Measurements from ENCODE around the gene CLIC4.
"Not testable (repeated sequence)": the region's sequence is repeated elsewhere in the genome, so short reads cannot be mapped to it uniquely, and the experiment has no call there.

Gene CLIC4

GRCh38 chr1:24717887-24718650, 27.2 kb upstream of the CLIC4 start:
- DNase-seq (ENCODE audit: low spot score): no peak

GRCh38 chr1:24720152-24720551, 25.1 kb upstream of the CLIC4 start:
- DNase-seq (ENCODE audit: low spot score): no peak

- no peak for DNase-seq (ENCODE audit: low spot score)
Observed at GRCh38 chr1:24721533-24721932, 23.7 kb upstream of the CLIC4 start.

- not testable (repeated sequence) for DNase-seq (ENCODE audit: low spot score)
Observed at GRCh38 chr1:24722073-24723035, 22.9 kb upstream of the CLIC4 start.

- DNase-seq (ENCODE audit: low spot score): peak; percentile 81
Observed at GRCh38 chr1:24724345-24725208, 20.7 kb upstream of the CLIC4 start.

- no peak for DNase-seq (ENCODE audit: low spot score)
Observed at GRCh38 chr1:24725209-24725651, 20.0 kb upstream of the CLIC4 start.

GRCh38 chr1:24726741-24727140, 18.5 kb upstream of the CLIC4 start:
- no peak for DNase-seq (ENCODE audit: low spot score)

GRCh38 chr1:24727501-24728216, 17.6 kb upstream of the CLIC4 start:
- DNase-seq (ENCODE audit: low spot score): no peak

- no peak for DNase-seq (ENCODE audit: low spot score)
Observed at GRCh38 chr1:24728982-24729381, 16.3 kb upstream of the CLIC4 start.

GRCh38 chr1:24732186-24732885, 12.9 kb upstream of the CLIC4 start:
- no peak for DNase-seq (ENCODE audit: low spot score)

GRCh38 chr1:24733342-24733741, 11.9 kb upstream of the CLIC4 start:
- DNase-seq (ENCODE audit: low spot score): not testable (repeated sequence)

- DNase-seq (ENCODE audit: low spot score): no peak
Observed at GRCh38 chr1:24735156-24735508, 10.1 kb upstream of the CLIC4 start.

- DNase-seq (ENCODE audit: low spot score): peak; percentile 80
Observed at GRCh38 chr1:24735509-24736375, 9.5 kb upstream of the CLIC4 start.

GRCh38 chr1:24737368-24738117, 7.7 kb upstream of the CLIC4 start:
- no peak for DNase-seq (ENCODE audit: low spot score)

- DNase-seq (ENCODE audit: low spot score): no peak
Observed at GRCh38 chr1:24739241-24739640, 6.0 kb upstream of the CLIC4 start.

- no peak for DNase-seq (ENCODE audit: low spot score)
Observed at GRCh38 chr1:24742090-24742938, 2.9 kb upstream of the CLIC4 start.

- no peak for DNase-seq (ENCODE audit: low spot score)
Observed at GRCh38 chr1:24743404-24744211, 1.6 kb upstream of the CLIC4 start.
